Loucy (cell line): ENCODE data around the gene ASL.
"Not testable (repeated sequence)": the region's sequence is repeated elsewhere in the genome, so short reads cannot be mapped to it uniquely, and the experiment has no call there.

Experiments
- CTCF ChIP-seq: fragments of 200-600 bp; sonication (generic); conservative IDR thresholded peaks from 2 replicates; pipeline ENCODE4 v1.5.1; 2014; ENCODE audit warnings: mild to moderate bottlenecking, antibody characterized with exemption, low read length
- EZH2phosphoT487 ChIP-seq: fragments of 200-600 bp; IDR thresholded peaks from 2 replicates; pipeline ENCODE4 v1.6.1; 2018; ENCODE audit warnings: antibody characterized with exemption, mild to moderate bottlenecking, moderate library complexity, borderline replicate concordance

GRCh38 chr7:66108410-66108809, 32.8 kb downstream of the ASL start:
- TF ChIP-seq CTCF, EZH2phosphoT487: not testable (repeated sequence)
